ENCODE measurements around the gene HTRA2. TPM values are rescaled to one million over a fixed set of nuclear protein-coding genes. Genes with fewer than 3 reads are reported as not detected.

The HTRA2 gene
- total and polyA plus RNA-seq, 5 donors from 2014 or later: 25.8 to 34.1 (median 29.2) TPM

DNA sequence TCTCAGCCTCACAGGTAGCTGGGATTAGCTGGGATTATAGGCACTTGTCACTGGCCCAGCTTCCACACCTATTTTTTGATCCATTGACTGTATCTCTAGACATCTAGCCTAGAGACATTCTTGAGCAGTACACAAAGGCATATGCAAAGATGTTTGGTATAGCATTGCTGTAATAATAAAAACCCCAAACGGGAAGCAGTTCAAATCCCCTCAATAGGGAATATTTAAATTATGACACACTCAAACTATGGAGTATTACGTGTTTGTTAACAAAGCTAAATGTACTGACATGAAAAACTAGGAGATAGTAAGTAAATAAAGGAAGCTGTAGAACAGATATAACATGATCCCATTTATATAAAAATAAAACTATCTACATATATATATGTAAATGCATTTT, 52.5 kb downstream of the HTRA2 start:
- H3K27ac Mint-ChIP-seq: no peak overlapping the region
- peaks cover 11 to 34% (median 20%) of the 10 kb centered on the region in 4 donors for H3K4me1 Mint-ChIP-seq
- no peak overlapping the region for H3K27ac ChIP-seq (ENCODE audit: insufficient read depth, low read length, poor library complexity, severe bottlenecking)
- DNase-seq (no peak), ATAC-seq (ENCODE audit: low read depth in 2 of 2) (no peak)
- no peak overlapping the region for H3K4me3 ChIP-seq (ENCODE audit: low read depth, low read length)
- H3K4me3 Mint-ChIP-seq: no peak overlapping the region
- H3K27me3 ChIP-seq (ENCODE audit: control insufficient read depth, insufficient read depth, low read length): no peaks in the 10 kb centered on the region
- no peaks in the 10 kb centered on the region for H3K27me3 Mint-ChIP-seq
- no peaks in the 10 kb centered on the region for H3K36me3 Mint-ChIP-seq
- no peaks in the 10 kb centered on the region for H3K36me3 ChIP-seq (ENCODE audit: control insufficient read depth, insufficient read depth, low read length)
- no peaks in the 10 kb centered on the region for H3K9me3 ChIP-seq (ENCODE audit: control insufficient read depth in 2 of 2, low read length in 2 of 2)
- H3K4me1 ChIP-seq (ENCODE audit: control insufficient read depth, insufficient read depth, low read length, poor library complexity, severe bottlenecking): peaks cover 13% of the 10 kb centered on the region
- H3K9me3 Mint-ChIP-seq: no peaks in the 10 kb centered on the region

Other genes with a start within 250 kb of the HTRA2 start
- 12.7 TPM for gene SLC4A5, start 186.5 kb upstream of the HTRA2 start, total RNA-seq
- under 1 TPM; 0.30 to 0.93 (median 0.62) TPM for gene SLC4A5, start 186.5 kb upstream of the HTRA2 start, polyA plus RNA-seq
- 83.5 TPM for gene DCTN1, start 149.6 kb upstream of the HTRA2 start, total RNA-seq
- 10 to 100 TPM; 42.9 to 58.9 (median 47.0) TPM for gene DCTN1, start 149.6 kb upstream of the HTRA2 start, polyA plus RNA-seq
- gene C2orf81, start 108.3 kb upstream of the HTRA2 start, total RNA-seq: 1.1 TPM
- gene C2orf81, start 108.3 kb upstream of the HTRA2 start, polyA plus RNA-seq: 1 to 10 TPM; 1.2 to 3.9 (median 2.3) TPM
- gene WDR54, start 108.2 kb upstream of the HTRA2 start, total RNA-seq: 18.4 TPM
- 10 to 100 TPM; 49.4 to 84.3 (median 59.2) TPM for gene WDR54, start 108.2 kb upstream of the HTRA2 start, polyA plus RNA-seq
- gene RTKN, start 88.0 kb upstream of the HTRA2 start, total RNA-seq: 0.39 TPM
- under 1 TPM in 2 of 4 donors, not detected in 2; 0.34 TPM for gene RTKN, start 88.0 kb upstream of the HTRA2 start, polyA plus RNA-seq
- 62.6 TPM for gene INO80B, start 74.8 kb upstream of the HTRA2 start, total RNA-seq
- gene INO80B, start 74.8 kb upstream of the HTRA2 start, polyA plus RNA-seq: 1 to 10 TPM; 5.0 to 9.3 (median 5.7) TPM
- 79.5 TPM for gene WBP1, start 71.5 kb upstream of the HTRA2 start, total RNA-seq
- 10 to 100 TPM; 33.5 to 46.7 (median 37.2) TPM for gene WBP1, start 71.5 kb upstream of the HTRA2 start, polyA plus RNA-seq
- gene MOGS, start 64.6 kb upstream of the HTRA2 start, total RNA-seq: 56.8 TPM
- 10 to 100 TPM; 31.7 to 38.0 (median 34.8) TPM for gene MOGS, start 64.6 kb upstream of the HTRA2 start, polyA plus RNA-seq
- gene MRPL53, start 57.3 kb upstream of the HTRA2 start, total RNA-seq: 57.2 TPM
- gene MRPL53, start 57.3 kb upstream of the HTRA2 start, polyA plus RNA-seq: 100 to 1,000 TPM; 120 to 163 (median 137) TPM
- 15.8 TPM for gene CCDC142, start 46.9 kb upstream of the HTRA2 start, total RNA-seq
- 10 to 100 TPM in 3 of 4 donors, 1 to 10 TPM in 1; 8.9 to 14.9 (median 10.4) TPM for gene CCDC142, start 46.9 kb upstream of the HTRA2 start, polyA plus RNA-seq
- gene TTC31, start 46.9 kb upstream of the HTRA2 start, total RNA-seq: 38.7 TPM
- gene TTC31, start 46.9 kb upstream of the HTRA2 start, polyA plus RNA-seq: 10 to 100 TPM; 21.7 to 24.7 (median 22.7) TPM
- gene LBX2, start 30.3 kb upstream of the HTRA2 start, total RNA-seq: not detected
- under 1 TPM in 2 of 4 donors, not detected in 2; 0.16 to 0.40 TPM for gene LBX2, start 30.3 kb upstream of the HTRA2 start, polyA plus RNA-seq
- 17.0 TPM for gene PCGF1, start 22.2 kb upstream of the HTRA2 start, total RNA-seq
- 10 to 100 TPM; 13.8 to 23.9 (median 15.6) TPM for gene PCGF1, start 22.2 kb upstream of the HTRA2 start, polyA plus RNA-seq
- gene TLX2, start 15.5 kb upstream of the HTRA2 start, total RNA-seq: not detected
- gene TLX2, start 15.5 kb upstream of the HTRA2 start, polyA plus RNA-seq: under 1 TPM in 2 of 4 donors, not detected in 2; 0.10 to 0.14 TPM
- gene DQX1, start 3.7 kb upstream of the HTRA2 start, total RNA-seq: 0.15 TPM
- not detected for gene DQX1, start 3.7 kb upstream of the HTRA2 start, polyA plus RNA-seq
- 183 TPM for gene AUP1, start 227 bp upstream of the HTRA2 start, total RNA-seq
- 100 to 1,000 TPM in 2 of 4 donors, 10 to 100 TPM in 2; 85.7 to 112 (median 99.7) TPM for gene AUP1, start 227 bp upstream of the HTRA2 start, polyA plus RNA-seq
- 1.1 TPM for gene LOXL3, start 24.0 kb downstream of the HTRA2 start, total RNA-seq
- gene LOXL3, start 24.0 kb downstream of the HTRA2 start, polyA plus RNA-seq: under 1 TPM in 1 of 4 donors, not detected in 3; 0.09 TPM
- 19.8 TPM for gene DOK1, start 24.8 kb downstream of the HTRA2 start, total RNA-seq
- 10 to 100 TPM; 29.9 to 39.3 (median 33.7) TPM for gene DOK1, start 24.8 kb downstream of the HTRA2 start, polyA plus RNA-seq
- not detected for gene M1AP, start 118.4 kb downstream of the HTRA2 start, total RNA-seq
- not detected for gene M1AP, start 118.4 kb downstream of the HTRA2 start, polyA plus RNA-seq
- gene SEMA4F, start 124.3 kb downstream of the HTRA2 start, total RNA-seq: 11.1 TPM
- gene SEMA4F, start 124.3 kb downstream of the HTRA2 start, polyA plus RNA-seq: 1 to 10 TPM; 7.3 to 10.0 (median 8.5) TPM

All from CD4-positive, CD25-positive, alpha-beta regulatory T cell (primary cell).